Activated CD8-positive, alpha-beta memory T cell treated with anti-CD3 and anti-CD28 coated beads, Interleukin-2, amount 50 U/mL, for 24 hours (primary cell): ENCODE data around the gene ARHGAP42.
"Not testable (repeated sequence)": the region's sequence is repeated elsewhere in the genome, so short reads cannot be mapped to it uniquely, and the experiment has no call there.

ENCODE experiments used
- DNase-seq: peaks from one replicate; pipeline ENCODE4 v3.0.0-alpha.2; 2020; ENCODE audit errors: extremely low read depth

Gene ARHGAP42

GRCh38 chr11:100965346-100965745 is 278.3 kb downstream of the ARHGAP42 start:
- no peak for DNase-seq

GRCh38 chr11:100966366-100966765 is 279.3 kb downstream of the ARHGAP42 start:
- no peak for DNase-seq

GRCh38 chr11:100969008-100969407 is 281.9 kb downstream of the ARHGAP42 start:
- no peak for DNase-seq

GRCh38 chr11:100970283-100971164 is 283.4 kb downstream of the ARHGAP42 start:
- no peak for DNase-seq

- DNase-seq, result no peak
Observed at GRCh38 chr11:100972046-100972445, 285.0 kb downstream of the ARHGAP42 start.

- DNase-seq, result no peak
Observed at GRCh38 chr11:100978442-100978841, 291.4 kb downstream of the ARHGAP42 start.

GRCh38 chr11:100978939-100979338 is 291.9 kb downstream of the ARHGAP42 start:
- no peak for DNase-seq

- no peak for DNase-seq
Observed at GRCh38 chr11:100980156-100980555, 293.1 kb downstream of the ARHGAP42 start.

- DNase-seq, result no peak
Observed at GRCh38 chr11:100981196-100981824, 294.2 kb downstream of the ARHGAP42 start.

- DNase-seq, result no peak
Observed at GRCh38 chr11:100984668-100985067, 297.6 kb downstream of the ARHGAP42 start.

GRCh38 chr11:100990931-100991330 is 303.8 kb downstream of the ARHGAP42 start:
- no peak for DNase-seq

GRCh38 chr11:100991541-100991940 is 304.5 kb downstream of the ARHGAP42 start:
- no peak for DNase-seq

- DNase-seq, result no peak
Observed at GRCh38 chr11:100994966-100995365, 307.9 kb downstream of the ARHGAP42 start.

- no peak for DNase-seq
Observed at GRCh38 chr11:100999756-101000155, 312.7 kb downstream of the ARHGAP42 start.

GRCh38 chr11:101003468-101003867 is 316.4 kb downstream of the ARHGAP42 start:
- no peak for DNase-seq

- no peak for DNase-seq
Observed at GRCh38 chr11:101008961-101009689, 322.0 kb downstream of the ARHGAP42 start.

- DNase-seq, result no peak
Observed at GRCh38 chr11:101009690-101010055, 322.6 kb downstream of the ARHGAP42 start.

- no peak for DNase-seq
Observed at GRCh38 chr11:101010899-101011298, 323.8 kb downstream of the ARHGAP42 start.

GRCh38 chr11:101011881-101012280 is 324.8 kb downstream of the ARHGAP42 start:
- no peak for DNase-seq

GRCh38 chr11:101013702-101014101 is 326.6 kb downstream of the ARHGAP42 start:
- not testable (repeated sequence) for DNase-seq

- DNase-seq, result no peak
Observed at GRCh38 chr11:101014600-101015285, 327.7 kb downstream of the ARHGAP42 start.

- no peak for DNase-seq
Observed at GRCh38 chr11:101019870-101020269, 332.8 kb downstream of the ARHGAP42 start.
